ENCODE results near the gene XPO5.

- TF ChIP-seq, protein P1, sequence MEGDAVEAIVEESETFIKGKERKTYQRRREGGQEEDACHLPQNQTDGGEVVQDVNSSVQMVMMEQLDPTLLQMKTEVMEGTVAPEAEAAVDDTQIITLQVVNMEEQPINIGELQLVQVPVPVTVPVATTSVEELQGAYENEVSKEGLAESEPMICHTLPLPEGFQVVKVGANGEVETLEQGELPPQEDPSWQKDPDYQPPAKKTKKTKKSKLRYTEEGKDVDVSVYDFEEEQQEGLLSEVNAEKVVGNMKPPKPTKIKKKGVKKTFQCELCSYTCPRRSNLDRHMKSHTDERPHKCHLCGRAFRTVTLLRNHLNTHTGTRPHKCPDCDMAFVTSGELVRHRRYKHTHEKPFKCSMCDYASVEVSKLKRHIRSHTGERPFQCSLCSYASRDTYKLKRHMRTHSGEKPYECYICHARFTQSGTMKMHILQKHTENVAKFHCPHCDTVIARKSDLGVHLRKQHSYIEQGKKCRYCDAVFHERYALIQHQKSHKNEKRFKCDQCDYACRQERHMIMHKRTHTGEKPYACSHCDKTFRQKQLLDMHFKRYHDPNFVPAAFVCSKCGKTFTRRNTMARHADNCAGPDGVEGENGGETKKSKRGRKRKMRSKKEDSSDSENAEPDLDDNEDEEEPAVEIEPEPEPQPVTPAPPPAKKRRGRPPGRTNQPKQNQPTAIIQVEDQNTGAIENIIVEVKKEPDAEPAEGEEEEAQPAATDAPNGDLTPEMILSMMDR (conservative IDR thresholded peaks at IDR 0.05; ENCODE audit: low read length) = no peak
- no peak for TF ChIP-seq EZH2phosphoT487 (IDR thresholded peaks at IDR 0.05; ENCODE audit: borderline replicate concordance, low read depth, low read length)
Measured at GRCh38 chr6:43499028-43499815, 76.6 kb downstream of the XPO5 start.

All from OCI-LY7 (cell line).